HEK293T (cell line): ENCODE data around the gene MYH10.

Source experiments
- BHLHE40 ChIP-seq: fragments of 450-650 bp; IDR thresholded peaks from 2 replicates; pipeline ENCODE4 v1.6.1; 2016; ENCODE audit warnings: mild to moderate bottlenecking, moderate library complexity, borderline replicate concordance
- FOXM1 ChIP-seq: fragments of 450-650 bp; IDR thresholded peaks from 2 replicates; pipeline ENCODE4 v1.6.1; 2017; ENCODE audit warnings: mild to moderate bottlenecking, borderline replicate concordance
- L3MBTL2 ChIP-seq: fragments of 450-650 bp; conservative IDR thresholded peaks from 2 replicates; pipeline ENCODE4 v1.6.1; 2016; ENCODE audit warnings: mild to moderate bottlenecking
- NFRKB ChIP-seq: fragments of 450-650 bp; IDR thresholded peaks from 2 replicates; pipeline ENCODE4 v1.6.1; 2016; ENCODE audit warnings: mild to moderate bottlenecking, moderate library complexity
- SP1 ChIP-seq: fragments of 450-650 bp; IDR thresholded peaks from 2 replicates; pipeline ENCODE4 v1.6.1; 2017
- SUZ12 ChIP-seq: fragments of 450-650 bp; IDR thresholded peaks from 2 replicates; pipeline ENCODE4 v1.6.1; 2016; ENCODE audit warnings: mild to moderate bottlenecking

DNA sequence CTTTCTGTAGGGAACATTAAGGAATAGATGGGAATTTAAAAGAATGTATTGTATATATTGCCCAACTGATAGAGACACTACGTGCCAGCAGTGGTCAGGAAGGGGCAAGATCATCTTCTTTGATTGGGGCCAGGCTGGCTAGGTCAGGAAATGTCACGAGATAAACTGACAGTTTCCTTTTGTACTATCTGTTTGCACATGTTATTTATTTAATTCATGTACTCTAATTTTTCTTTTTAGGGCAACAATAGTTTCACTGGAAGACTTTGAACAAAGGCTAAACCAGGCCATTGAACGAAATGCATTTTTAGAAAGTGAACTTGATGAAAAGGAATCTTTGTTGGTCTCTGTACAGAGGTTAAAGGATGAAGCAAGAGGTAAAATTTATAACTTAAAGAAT lies 182.2 kb downstream of the MYH10 start:
- TF ChIP-seq FOXM1 (no peak), NFRKB (no peak), BHLHE40 (no peak), SP1 (no peak), SUZ12 (no peak), L3MBTL2 (no peak)
